Endometrial microvascular endothelial cells (primary cell): ENCODE measurements around the gene UGT1A8. TPM values are rescaled to one million over a fixed set of nuclear protein-coding genes. Genes with fewer than 3 reads are reported as not detected.
"Not testable (repeated sequence)": the region's sequence is repeated elsewhere in the genome, so short reads cannot be mapped to it uniquely, and the experiment has no call there.

Source experiments
- in situ Hi-C: cut with HindIII; loops from 2 replicates; pipeline ENCODE4 v1.10.0; 2017; ENCODE audit warnings: low sequenced_read_pairs, low pct_unique_long_range_greater_than_20kb; ENCODE audit errors: inconsistent ontology term
- total RNA-seq: library from RNA; depleted of rRNA; stranded (reverse); fragments of >200 nt; gene quantifications from one replicate; pipeline ENCODE4 v1.2.3, GENCODE V29; 2015; ENCODE audit errors: inconsistent ontology term

UGT1A8 gene
- total RNA-seq, 1 donor from 2014 or later: not detected

GRCh38 chr2:233676046-233676445, 58.6 kb downstream of the UGT1A8 start:
- in situ Hi-C loops: no loop called here

- in situ Hi-C loops: no loop called here
These were observed 61.8 kb downstream of the UGT1A8 start for GRCh38 chr2:233679196-233679595.

- in situ Hi-C loops: no loop called here
These were observed 63.1 kb downstream of the UGT1A8 start for GRCh38 chr2:233680361-233681045.

GRCh38 chr2:233681521-233682099, 64.2 kb downstream of the UGT1A8 start, which contains the start of gene UGT1A7:
UGT1A7 (plus strand) TSS chr2:233681901; CDS start chr2:233681938, 37 bp downstream.
- in situ Hi-C loops: no loop called here

GRCh38 chr2:233684640-233685039, 67.2 kb downstream of the UGT1A8 start:
- in situ Hi-C loops: no loop called here

GRCh38 chr2:233686928-233687327, 69.5 kb downstream of the UGT1A8 start:
- in situ Hi-C loops: no loop called here

- in situ Hi-C loops: no loop called here
These were observed 70.9 kb downstream of the UGT1A8 start for GRCh38 chr2:233688341-233688740.

- in situ Hi-C loops: no loop called here
These were observed 71.6 kb downstream of the UGT1A8 start for GRCh38 chr2:233689031-233689430.

GRCh38 chr2:233689501-233689900, 72.1 kb downstream of the UGT1A8 start:
- in situ Hi-C loops: no loop called here

GRCh38 chr2:233690444-233690843, 73.0 kb downstream of the UGT1A8 start:
- in situ Hi-C loops: no loop called here

- in situ Hi-C loops: no loop called here
These were observed 74.3 kb downstream of the UGT1A8 start for GRCh38 chr2:233691443-233692433.

- in situ Hi-C loops: no loop called here
These were observed 75.2 kb downstream of the UGT1A8 start, which contains the start of gene UGT1A6 for GRCh38 chr2:233692648-233693047. UGT1A6 (plus strand) TSS chr2:233692890; CDS start chr2:233693005, 115 bp downstream.

- in situ Hi-C loops: no loop called here
These were observed 76.5 kb downstream of the UGT1A8 start for GRCh38 chr2:233693963-233694362.

- in situ Hi-C loops: no loop called here
These were observed 81.3 kb downstream of the UGT1A8 start for GRCh38 chr2:233698740-233699139.

- in situ Hi-C loops: no loop called here
These were observed 82.1 kb downstream of the UGT1A8 start for GRCh38 chr2:233699424-233700027.

GRCh38 chr2:233700028-233700635, 82.7 kb downstream of the UGT1A8 start:
- in situ Hi-C loops: no loop called here

GRCh38 chr2:233700842-233701241, 83.4 kb downstream of the UGT1A8 start:
- in situ Hi-C loops: not testable (repeated sequence)

- in situ Hi-C loops: no loop called here
These were observed 84.8 kb downstream of the UGT1A8 start for GRCh38 chr2:233702238-233702637.
